HepG2 (cell line): ENCODE data around the gene FRMD4A. TPM values are rescaled to one million over a fixed set of nuclear protein-coding genes. Genes with fewer than 3 reads are reported as not detected.

Source experiments
- ATAC-seq: fragments of 200-7000 bp; cut with Tn5 transposase; 3 replicates; pipeline ENCODE4 v1.9.1; 2020; ENCODE audit warnings: mild to moderate bottlenecking, moderate library complexity
- BruUV-seq: library from RNA; stranded (reverse); fragments of 400-500 nt; replicated peaks from 2 replicates; lab custom pipeline; 2021; lab: Mats Ljungman, UMichigan
- CTCF ChIA-PET: fragments of 300-600 bp; formaldehyde crosslinking; extraction: SDS; loops from one replicate; lab custom pipeline; 2021; ENCODE audit warnings: low total read pairs, inconsistent platforms, low intra/inter-chr PET ratio; lab: Yijun Ruan, JAX
- POLR2A ChIA-PET: fragments of 350-600 bp; sonication (Branson Sonifier 250); formaldehyde crosslinking; loops from one replicate; lab custom pipeline; 2020; ENCODE audit warnings: antibody characterized with exemption, inconsistent platforms; lab: Yijun Ruan, JAX
- DNase-seq: peaks from one replicate; pipeline ENCODE4 v3.0.0-alpha.2; 2015; ENCODE audit warnings: low spot score
- FAIRE-seq: peaks from 3 replicates; lab custom pipeline; 2011; peaks lifted over from hg19 to GRCh38; lab: Jason Lieb, UNC
- H2AFZ ChIP-seq: one replicate; pipeline ENCODE4 v1.6.1; 2011; ENCODE audit warnings: low read length, inconsistent platforms
- H3K27ac ChIP-seq: fragments of 300-600 bp; 3 replicates; pipeline ENCODE4 v1.8.0; 2011; ENCODE audit warnings: mixed run types, mild to moderate bottlenecking, mixed read lengths, low read length, inconsistent platforms; ENCODE audit not compliant: insufficient read depth; ENCODE audit errors: extremely low read length
- H3K27me3 ChIP-seq, 2 experiments: fragments of 200-600 bp in 1 of 2; 2 replicates in 1 of 2; 3 replicates in 1 of 2; pipeline versions ENCODE4 v1.6.0 to v1.8.0; 2011; ENCODE audit warnings: low read length in 2 of 2, mild to moderate bottlenecking in 2 of 2, moderate library complexity in 2 of 2, inconsistent platforms in 1 of 2; ENCODE audit not compliant: insufficient read depth in 2 of 2, control insufficient read depth in 1 of 2
- H3K36me3 ChIP-seq, 2 experiments: fragments of 200-600 bp in 1 of 2; replicated peaks in 1 of 2; 2 replicates in 1 of 2; 3 replicates in 1 of 2; pipeline versions ENCODE4 v1.5.1 to v1.8.0; 2011; ENCODE audit warnings: low read length in 2 of 2, inconsistent platforms in 1 of 2; ENCODE audit not compliant: insufficient read depth in 2 of 2, control insufficient read depth in 1 of 2
- H3K4me1 ChIP-seq: 2 replicates; pipeline ENCODE4 v1.5.1; 2012; ENCODE audit warnings: low read length, inconsistent platforms; ENCODE audit not compliant: insufficient read depth
- H3K4me2 ChIP-seq: 2 replicates; pipeline ENCODE4 v1.6.0; 2011; ENCODE audit warnings: low read depth, low read length, inconsistent platforms
- H3K4me3 ChIP-seq, 3 experiments: fragments of 200-600 bp in 1 of 3; sonication (generic), shearing (Covaris generic) in 1 of 3; replicated peaks in 1 of 3; 2 replicates each; pipeline ENCODE4 v1.5.1; 2011 to 2016; ENCODE audit warnings: low read length in 3 of 3, inconsistent platforms in 2 of 3, low read depth in 2 of 3, mild to moderate bottlenecking in 2 of 3, control low read depth in 1 of 3, mixed read lengths in 1 of 3; ENCODE audit not compliant: insufficient read depth in 1 of 3
- H3K79me2 ChIP-seq: one replicate; pipeline ENCODE4 v1.6.1; 2011; ENCODE audit warnings: low read length, inconsistent platforms; ENCODE audit not compliant: insufficient read depth
- H3K9ac ChIP-seq: 2 replicates; pipeline ENCODE4 v1.6.0; 2011; ENCODE audit warnings: mild to moderate bottlenecking, low read depth, low read length, inconsistent platforms; ENCODE audit not compliant: insufficient read depth
- H3K9me3 ChIP-seq: 2 replicates; pipeline ENCODE4 v1.5.1; 2012; ENCODE audit warnings: mild to moderate bottlenecking, low read length
- H4K20me1 ChIP-seq: 2 replicates; pipeline ENCODE4 v1.6.0; 2011; ENCODE audit warnings: inconsistent platforms, mild to moderate bottlenecking, low read length, moderate library complexity; ENCODE audit not compliant: insufficient read depth
- KLF16 ChIP-seq, 2 experiments: sonication (generic) in 1 of 2; formaldehyde crosslinking in 1 of 2; IDR thresholded peaks; 2 replicates each; pipeline versions ENCODE4 v1.6.1 to v1.8.0; 2016 to 2023; ENCODE audit warnings: missing genetic modification reagents in 2 of 2, missing compliant biosample characterization in 1 of 2
- POLR2A ChIP-seq, 2 experiments: IDR thresholded peaks; 2 replicates each; pipeline ENCODE4 v1.6.1; 2011; ENCODE audit warnings: low read depth in 2 of 2, low read length in 2 of 2, mild to moderate bottlenecking in 1 of 2, moderate library complexity in 1 of 2; ENCODE audit not compliant: insufficient read depth in 1 of 2
- SETDB1 ChIP-seq: sonication (generic); formaldehyde crosslinking; IDR thresholded peaks from 2 replicates; pipeline ENCODE4 v1.5.1; 2020; ENCODE audit warnings: missing genetic modification reagents, mild to moderate bottlenecking, borderline replicate concordance
- ZNF263 ChIP-seq: sonication (generic); formaldehyde crosslinking; IDR thresholded peaks from 2 replicates; pipeline ENCODE4 v1.4.0; 2020; ENCODE audit warnings: missing genetic modification reagents
- ZNF780A ChIP-seq: sonication (generic); formaldehyde crosslinking; IDR thresholded peaks from 2 replicates; pipeline ENCODE4 v1.8.0; 2022; ENCODE audit warnings: mild to moderate bottlenecking, missing genetic modification reagents, moderate library complexity
- WGBS: methylation state at CpG from one replicate; pipeline ENCODE4 v1.1.6; 2017; ENCODE audit warnings: low lambda C conversion rate; 5-methylcytosine and 5-hydroxymethylcytosine counted together
- in situ Hi-C: cut with HindIII; loops from 2 replicates; pipeline ENCODE4 v1.10.0; 2017; ENCODE audit warnings: low pct_unique_long_range_greater_than_20kb; ENCODE audit not compliant: extremely low pct_ligation_motif_present
- intact Hi-C: fragments of 100-400 bp; cut with micrococcal nuclease; formaldehyde crosslinking; loops from one replicate; pipeline ENCODE4 v1.10.0; 2022; ENCODE audit not compliant: unreplicated experiment
- polyA plus RNA-seq, 8 experiments: library from polyadenylated mRNA; depleted of rRNA in 3 of 8; stranded (reverse) in 7 of 8; unstranded in 1 of 8; fragments of >200 nt; fragmentation: Illumina TruSeq in 4 of 8; extraction: Trizol in 4 of 8; gene quantifications; 2 replicates each; pipeline versions ENCODE4 v1.2.1 to v1.2.3, GENCODE V29; 2011 to 2016; ENCODE audit warnings: low read depth in 4 of 8, missing spikeins in 1 of 8, mixed read lengths in 1 of 8; ENCODE audit not compliant: insufficient read depth in 1 of 8
- total RNA-seq, 5 experiments: library from RNA; depleted of rRNA; stranded (reverse); fragments of >200 nt; fragmentation: Illumina TruSeq; extraction: Trizol; gene quantifications; 2 replicates each; pipeline ENCODE4 v1.2.3, GENCODE V29; 2016; ENCODE audit warnings: low read depth in 1 of 5
- TF ChIP-seq, protein P1 (sequence below): sonication (generic); formaldehyde crosslinking; IDR thresholded peaks from 2 replicates; pipeline ENCODE4 v1.4.0; 2020; ENCODE audit warnings: missing genetic modification reagents
- TF ChIP-seq, protein P2 (sequence below): fragments of 450-650 bp; IDR thresholded peaks from 2 replicates; pipeline ENCODE4 v1.6.1; 2017; ENCODE audit warnings: mild to moderate bottlenecking
- TF ChIP-seq, protein P3 (sequence below): sonication (generic); formaldehyde crosslinking; IDR thresholded peaks from 2 replicates; pipeline ENCODE4 v1.5.0; 2020; ENCODE audit warnings: mild to moderate bottlenecking, missing genetic modification reagents
- TF ChIP-seq, protein P4 (sequence below): sonication (generic); formaldehyde crosslinking; IDR thresholded peaks from 2 replicates; pipeline ENCODE4 v1.5.1; 2020; ENCODE audit warnings: mild to moderate bottlenecking, missing genetic modification reagents

Gene FRMD4A
- total and polyA plus RNA-seq, 2 of the 13 experiments (the other 11 are each of a cell fraction or from before 2014, with no cell fraction given) = 0.09 to 0.26 TPM

DNA sequence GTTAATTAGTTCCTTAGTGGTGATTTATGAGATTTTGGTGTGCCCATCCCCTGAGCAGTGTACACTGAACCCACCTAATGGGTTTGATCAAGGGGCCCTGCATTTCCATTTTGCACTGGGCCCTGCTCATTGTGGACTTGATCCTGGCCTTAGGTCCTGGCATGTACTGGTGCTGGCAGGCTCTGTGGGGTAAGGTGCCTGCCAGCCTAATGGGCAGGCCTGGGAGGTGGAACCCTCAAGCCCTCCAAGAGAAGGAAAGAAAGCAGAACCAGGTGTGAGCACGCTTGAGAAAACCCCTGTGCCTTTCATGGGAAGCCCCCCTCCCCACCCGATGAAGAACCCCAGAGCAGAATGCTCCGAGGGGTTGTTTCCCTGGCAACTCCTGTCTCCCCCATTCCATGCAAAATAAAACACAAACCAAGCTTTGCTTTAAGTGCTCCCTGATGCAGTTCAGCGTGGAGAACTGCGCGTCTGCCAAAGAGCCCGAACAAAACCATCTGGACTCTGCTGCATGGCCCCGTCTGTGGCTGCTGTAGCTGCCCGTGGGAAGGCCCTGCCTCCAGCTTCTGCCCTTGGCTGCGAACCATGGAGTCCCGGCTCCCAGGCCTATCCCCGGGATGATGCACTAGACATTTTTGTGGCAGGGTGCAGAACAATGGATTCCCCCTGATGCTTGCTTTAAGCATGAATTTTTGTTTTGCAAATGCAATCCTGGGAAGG is 620.6 kb downstream of the FRMD4A start (continued):
- TF ChIP-seq, protein P1, sequence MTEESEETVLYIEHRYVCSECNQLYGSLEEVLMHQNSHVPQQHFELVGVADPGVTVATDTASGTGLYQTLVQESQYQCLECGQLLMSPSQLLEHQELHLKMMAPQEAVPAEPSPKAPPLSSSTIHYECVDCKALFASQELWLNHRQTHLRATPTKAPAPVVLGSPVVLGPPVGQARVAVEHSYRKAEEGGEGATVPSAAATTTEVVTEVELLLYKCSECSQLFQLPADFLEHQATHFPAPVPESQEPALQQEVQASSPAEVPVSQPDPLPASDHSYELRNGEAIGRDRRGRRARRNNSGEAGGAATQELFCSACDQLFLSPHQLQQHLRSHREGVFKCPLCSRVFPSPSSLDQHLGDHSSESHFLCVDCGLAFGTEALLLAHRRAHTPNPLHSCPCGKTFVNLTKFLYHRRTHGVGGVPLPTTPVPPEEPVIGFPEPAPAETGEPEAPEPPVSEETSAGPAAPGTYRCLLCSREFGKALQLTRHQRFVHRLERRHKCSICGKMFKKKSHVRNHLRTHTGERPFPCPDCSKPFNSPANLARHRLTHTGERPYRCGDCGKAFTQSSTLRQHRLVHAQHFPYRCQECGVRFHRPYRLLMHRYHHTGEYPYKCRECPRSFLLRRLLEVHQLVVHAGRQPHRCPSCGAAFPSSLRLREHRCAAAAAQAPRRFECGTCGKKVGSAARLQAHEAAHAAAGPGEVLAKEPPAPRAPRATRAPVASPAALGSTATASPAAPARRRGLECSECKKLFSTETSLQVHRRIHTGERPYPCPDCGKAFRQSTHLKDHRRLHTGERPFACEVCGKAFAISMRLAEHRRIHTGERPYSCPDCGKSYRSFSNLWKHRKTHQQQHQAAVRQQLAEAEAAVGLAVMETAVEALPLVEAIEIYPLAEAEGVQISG (CRISPR knock-in tag) = no peak

DNA sequence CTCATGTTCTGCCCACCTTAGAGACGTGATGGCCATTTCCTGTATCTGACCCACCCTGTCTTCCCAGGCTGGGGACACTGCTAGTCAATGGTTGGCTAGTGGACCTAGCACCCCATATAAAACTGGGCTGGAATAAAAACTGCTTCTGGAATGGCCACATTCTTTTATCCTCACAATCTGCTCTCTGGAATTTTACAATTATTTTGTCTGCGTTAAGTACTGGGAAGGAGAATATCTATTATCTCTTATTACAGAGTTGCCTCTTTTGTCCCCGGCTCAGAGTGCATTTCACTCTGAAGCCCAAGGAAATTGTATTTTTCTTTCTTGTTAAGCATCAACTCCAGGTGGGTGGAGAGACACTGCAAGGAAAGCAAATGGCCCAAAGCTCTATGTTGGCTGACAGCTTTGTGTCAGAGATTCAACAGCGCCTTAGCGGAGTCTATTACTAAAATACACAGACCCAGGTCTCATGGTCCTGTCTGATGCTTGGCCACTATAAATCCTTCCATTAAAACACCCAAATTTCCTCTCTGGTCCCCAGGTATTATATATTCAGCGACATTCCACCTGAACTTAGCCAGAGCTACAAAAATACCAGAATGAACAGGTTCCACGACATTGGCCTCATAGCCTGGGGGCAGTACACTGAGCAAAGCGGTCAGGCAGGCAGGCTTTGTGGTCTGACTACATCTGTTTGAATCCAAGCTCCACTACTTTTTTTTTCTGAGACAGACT is 622.3 kb downstream of the FRMD4A start:
- CTCF ChIA-PET = no interaction called here
- peak overlapping the region; percentile 51 to 68 (median 52); a peak in 4 of 6 replicates for H3K4me3 ChIP-seq
- no peak overlapping the region for H3K9ac ChIP-seq
- peak overlapping the region; percentile 75 for H3K4me2 ChIP-seq
- H3K27me3 ChIP-seq = peaks cover 0 to 37% of the 10 kb centered on the region in 2 experiments; a peak in 4 of 5 replicates
- H2AFZ ChIP-seq = peak overlapping the region; percentile 68
- H4K20me1 ChIP-seq = no peaks in the 10 kb centered on the region
- H3K79me2 ChIP-seq = no peaks in the 10 kb centered on the region
- no peak overlapping the region for H3K27ac ChIP-seq
- TF ChIP-seq SETDB1 (CRISPR knock-in tag) = no peak
- no peak for TF ChIP-seq ZNF780A (CRISPR knock-in tag)
- TF ChIP-seq, protein P2, sequence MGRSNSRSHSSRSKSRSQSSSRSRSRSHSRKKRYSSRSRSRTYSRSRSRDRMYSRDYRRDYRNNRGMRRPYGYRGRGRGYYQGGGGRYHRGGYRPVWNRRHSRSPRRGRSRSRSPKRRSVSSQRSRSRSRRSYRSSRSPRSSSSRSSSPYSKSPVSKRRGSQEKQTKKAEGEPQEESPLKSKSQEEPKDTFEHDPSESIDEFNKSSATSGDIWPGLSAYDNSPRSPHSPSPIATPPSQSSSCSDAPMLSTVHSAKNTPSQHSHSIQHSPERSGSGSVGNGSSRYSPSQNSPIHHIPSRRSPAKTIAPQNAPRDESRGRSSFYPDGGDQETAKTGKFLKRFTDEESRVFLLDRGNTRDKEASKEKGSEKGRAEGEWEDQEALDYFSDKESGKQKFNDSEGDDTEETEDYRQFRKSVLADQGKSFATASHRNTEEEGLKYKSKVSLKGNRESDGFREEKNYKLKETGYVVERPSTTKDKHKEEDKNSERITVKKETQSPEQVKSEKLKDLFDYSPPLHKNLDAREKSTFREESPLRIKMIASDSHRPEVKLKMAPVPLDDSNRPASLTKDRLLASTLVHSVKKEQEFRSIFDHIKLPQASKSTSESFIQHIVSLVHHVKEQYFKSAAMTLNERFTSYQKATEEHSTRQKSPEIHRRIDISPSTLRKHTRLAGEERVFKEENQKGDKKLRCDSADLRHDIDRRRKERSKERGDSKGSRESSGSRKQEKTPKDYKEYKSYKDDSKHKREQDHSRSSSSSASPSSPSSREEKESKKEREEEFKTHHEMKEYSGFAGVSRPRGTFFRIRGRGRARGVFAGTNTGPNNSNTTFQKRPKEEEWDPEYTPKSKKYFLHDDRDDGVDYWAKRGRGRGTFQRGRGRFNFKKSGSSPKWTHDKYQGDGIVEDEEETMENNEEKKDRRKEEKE = no peak
- TF ChIP-seq, protein P3, sequence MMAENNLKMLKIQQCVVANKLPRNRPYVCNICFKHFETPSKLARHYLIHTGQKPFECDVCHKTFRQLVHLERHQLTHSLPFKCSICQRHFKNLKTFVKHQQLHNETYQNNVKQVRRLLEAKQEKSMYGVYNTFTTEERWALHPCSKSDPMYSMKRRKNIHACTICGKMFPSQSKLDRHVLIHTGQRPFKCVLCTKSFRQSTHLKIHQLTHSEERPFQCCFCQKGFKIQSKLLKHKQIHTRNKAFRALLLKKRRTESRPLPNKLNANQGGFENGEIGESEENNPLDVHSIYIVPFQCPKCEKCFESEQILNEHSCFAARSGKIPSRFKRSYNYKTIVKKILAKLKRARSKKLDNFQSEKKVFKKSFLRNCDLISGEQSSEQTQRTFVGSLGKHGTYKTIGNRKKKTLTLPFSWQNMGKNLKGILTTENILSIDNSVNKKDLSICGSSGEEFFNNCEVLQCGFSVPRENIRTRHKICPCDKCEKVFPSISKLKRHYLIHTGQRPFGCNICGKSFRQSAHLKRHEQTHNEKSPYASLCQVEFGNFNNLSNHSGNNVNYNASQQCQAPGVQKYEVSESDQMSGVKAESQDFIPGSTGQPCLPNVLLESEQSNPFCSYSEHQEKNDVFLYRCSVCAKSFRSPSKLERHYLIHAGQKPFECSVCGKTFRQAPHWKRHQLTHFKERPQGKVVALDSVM (CRISPR knock-in tag) = no peak
- no peak for TF ChIP-seq ZNF263 (CRISPR knock-in tag)
- TF ChIP-seq, protein P4, sequence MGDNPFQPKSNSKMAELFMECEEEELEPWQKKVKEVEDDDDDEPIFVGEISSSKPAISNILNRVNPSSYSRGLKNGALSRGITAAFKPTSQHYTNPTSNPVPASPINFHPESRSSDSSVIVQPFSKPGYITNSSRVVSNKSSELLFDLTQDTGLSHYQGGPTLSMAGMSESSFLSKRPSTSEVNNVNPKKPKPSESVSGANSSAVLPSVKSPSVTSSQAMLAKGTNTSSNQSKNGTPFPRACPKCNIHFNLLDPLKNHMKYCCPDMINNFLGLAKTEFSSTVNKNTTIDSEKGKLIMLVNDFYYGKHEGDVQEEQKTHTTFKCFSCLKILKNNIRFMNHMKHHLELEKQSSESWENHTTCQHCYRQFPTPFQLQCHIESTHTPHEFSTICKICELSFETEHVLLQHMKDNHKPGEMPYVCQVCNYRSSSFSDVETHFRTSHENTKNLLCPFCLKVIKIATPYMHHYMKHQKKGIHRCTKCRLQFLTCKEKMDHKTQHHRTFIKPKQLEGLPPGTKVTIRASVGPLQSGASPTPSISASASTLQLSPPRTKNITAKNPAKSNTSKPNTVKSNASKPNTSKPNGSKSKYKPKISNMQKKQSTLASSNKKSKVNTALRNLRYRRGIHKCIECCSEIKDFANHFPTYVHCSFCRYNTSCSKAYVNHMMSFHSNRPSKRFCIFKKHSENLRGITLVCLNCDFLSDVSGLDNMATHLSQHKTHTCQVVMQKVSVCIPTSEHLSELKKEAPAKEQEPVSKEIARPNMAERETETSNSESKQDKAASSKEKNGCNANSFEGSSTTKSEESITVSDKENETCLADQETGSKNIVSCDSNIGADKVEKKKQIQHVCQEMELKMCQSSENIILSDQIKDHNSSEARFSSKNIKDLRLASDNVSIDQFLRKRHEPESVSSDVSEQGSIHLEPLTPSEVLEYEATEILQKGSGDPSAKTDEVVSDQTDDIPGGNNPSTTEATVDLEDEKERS (CRISPR knock-in tag) = no peak
- TF ChIP-seq POLR2A (IDR thresholded peaks at IDR 0.05; ENCODE audit: insufficient read depth in 1 of 2, low read depth in 2 of 2, low read length in 2 of 2) = no peak
- no peak for TF ChIP-seq KLF16 (CRISPR knock-in tag; IDR thresholded peaks at IDR 0.05)
- intact Hi-C loops (loop anchor here (5.0 kb wide), 1 partner anchor 59 kb away; no protein-coding TSS in a partner anchor), in situ Hi-C loops (no loop called here)
- 16% methylated on average over 8 of the region's 8 CpGs for WGBS
- ATAC-seq (no peak; the same call in 2 of the 3 replicates), DNase-seq (no peak), FAIRE-seq (no peak)
- POLR2A ChIA-PET = no interaction called here
- no peaks in the 10 kb centered on the region for H3K36me3 ChIP-seq
- BruUV-seq = no TSS peak
- no peaks in the 10 kb centered on the region for H3K9me3 ChIP-seq
- peaks cover 30% of the 10 kb centered on the region for H3K4me1 ChIP-seq
